ENCODE data around the gene CPNE6.

GRCh38 chr14:24113801-24114531 lies 42.6 kb downstream of the CPNE6 start:
- TF ChIP-seq EZH2 (IDR thresholded peaks at IDR 0.05; ENCODE audit: borderline replicate concordance, low read depth, low read length, poor library complexity, severe bottlenecking) = no peak
- TF ChIP-seq CTCF (conservative IDR thresholded peaks at IDR 0.05; ENCODE audit: low read depth, low read length) = no peak

Data from A673 (cell line).